SK-N-SH (cell line): Measurements from ENCODE around the gene MAB21L3.

Source experiments
- CTCF ChIP-seq: fragments of 200-600 bp; sonication (generic); IDR thresholded peaks from 2 replicates; pipeline ENCODE4 v1.6.1; 2017; ENCODE audit warnings: antibody characterized with exemption, mild to moderate bottlenecking, moderate library complexity
- ELF1 ChIP-seq: IDR thresholded peaks from 2 replicates; pipeline ENCODE4 v1.4.0; 2012
- EP300 ChIP-seq, 2 experiments: IDR thresholded peaks; 2 replicates each; pipeline versions ENCODE4 v1.4.0 to v1.6.1; 2012; ENCODE audit warnings: borderline replicate concordance in 1 of 2, low read depth in 1 of 2, low read length in 1 of 2
- FOXM1 ChIP-seq: IDR thresholded peaks from 2 replicates; pipeline ENCODE4 v1.4.0; 2012; ENCODE audit warnings: low read depth, mild to moderate bottlenecking
- GABPA ChIP-seq: IDR thresholded peaks from 2 replicates; pipeline ENCODE4 v1.4.0; 2012; ENCODE audit warnings: low read depth, mild to moderate bottlenecking
- GATA2 ChIP-seq: sonication (generic); formaldehyde crosslinking; IDR thresholded peaks from 2 replicates; pipeline ENCODE4 v1.5.0; 2020; ENCODE audit warnings: mild to moderate bottlenecking, missing genetic modification reagents
- IRF3 ChIP-seq: fragments of 150-350 bp; IDR thresholded peaks from 2 replicates; pipeline ENCODE4 v1.6.1; 2016; ENCODE audit warnings: mild to moderate bottlenecking, low read depth, low read length
- NFIC ChIP-seq: IDR thresholded peaks from 2 replicates; pipeline ENCODE4 v1.4.0; 2012; ENCODE audit warnings: borderline replicate concordance
- PBX3 ChIP-seq: IDR thresholded peaks from 2 replicates; pipeline ENCODE4; 2012
- POLR2AphosphoS5 ChIP-seq: IDR thresholded peaks from 2 replicates; pipeline ENCODE4 v1.6.1; 2012; ENCODE audit warnings: low read depth, low read length
- REST ChIP-seq: IDR thresholded peaks from 2 replicates; pipeline ENCODE4 v1.6.1; 2012; ENCODE audit warnings: mild to moderate bottlenecking, low read depth, low read length, moderate library complexity
- RFX5 ChIP-seq: IDR thresholded peaks from 2 replicates; pipeline ENCODE4 v1.6.1; 2012; ENCODE audit warnings: mild to moderate bottlenecking, improper control_type of control experiment, low read length
- SIN3A ChIP-seq: IDR thresholded peaks from 2 replicates; pipeline ENCODE4 v1.6.1; 2012; ENCODE audit warnings: low read depth, mild to moderate bottlenecking, low read length, moderate library complexity, borderline replicate concordance
- USF2 ChIP-seq: fragments of 150-350 bp; IDR thresholded peaks from 2 replicates; pipeline ENCODE4 v1.6.1; 2017; ENCODE audit warnings: antibody characterized with exemption, low read length, low read depth, borderline replicate concordance

- TF ChIP-seq CTCF (no peak), USF2 (no peak), NFIC (no peak), EP300 (IDR thresholded peaks at IDR 0.05; ENCODE audit: borderline replicate concordance in 1 of 2, low read depth in 1 of 2, low read length in 1 of 2) (no peak), RFX5 (no peak), ELF1 (no peak), GABPA (no peak), GATA2 (CRISPR knock-in tag) (no peak), POLR2AphosphoS5 (no peak), IRF3 (no peak), REST (no peak), PBX3 (no peak), SIN3A (no peak), FOXM1 (no peak)
These were observed 39.2 kb downstream of the MAB21L3 start for GRCh38 chr1:116150368-116150767.
